Measurements from ENCODE around the gene CCBE1. TPM values are rescaled to one million over a fixed set of nuclear protein-coding genes. Genes with fewer than 3 reads are reported as not detected.

Gene CCBE1
- polyA plus RNA-seq, 1 donor from 2014 or later: 0.19 TPM

GRCh38 chr18:59690996-59691395 is 6.2 kb downstream of the CCBE1 start:
- no peaks in the 10 kb centered on the region for H3K79me2 ChIP-seq (replicated peaks; ENCODE audit: insufficient read depth, low read length)
- H2AFZ ChIP-seq (ENCODE audit: low read depth, low read length): no peak overlapping the region
- peaks cover 21% of the 10 kb centered on the region for H3K27me3 ChIP-seq (ENCODE audit: insufficient read depth, low read depth, low read length)
- H3K9me3 ChIP-seq (ENCODE audit: low read length): no peaks in the 10 kb centered on the region
- H3K4me2 ChIP-seq (ENCODE audit: low read length): no peak overlapping the region
- peaks cover 3% of the 10 kb centered on the region for H3F3A ChIP-seq (ENCODE audit: insufficient read depth, low read length, poor library complexity, severe bottlenecking)
- H4K20me1 ChIP-seq (ENCODE audit: insufficient read depth): no peaks in the 10 kb centered on the region
- no peak overlapping the region for H3K9ac ChIP-seq (ENCODE audit: low read length)
- TF ChIP-seq, protein P1, sequence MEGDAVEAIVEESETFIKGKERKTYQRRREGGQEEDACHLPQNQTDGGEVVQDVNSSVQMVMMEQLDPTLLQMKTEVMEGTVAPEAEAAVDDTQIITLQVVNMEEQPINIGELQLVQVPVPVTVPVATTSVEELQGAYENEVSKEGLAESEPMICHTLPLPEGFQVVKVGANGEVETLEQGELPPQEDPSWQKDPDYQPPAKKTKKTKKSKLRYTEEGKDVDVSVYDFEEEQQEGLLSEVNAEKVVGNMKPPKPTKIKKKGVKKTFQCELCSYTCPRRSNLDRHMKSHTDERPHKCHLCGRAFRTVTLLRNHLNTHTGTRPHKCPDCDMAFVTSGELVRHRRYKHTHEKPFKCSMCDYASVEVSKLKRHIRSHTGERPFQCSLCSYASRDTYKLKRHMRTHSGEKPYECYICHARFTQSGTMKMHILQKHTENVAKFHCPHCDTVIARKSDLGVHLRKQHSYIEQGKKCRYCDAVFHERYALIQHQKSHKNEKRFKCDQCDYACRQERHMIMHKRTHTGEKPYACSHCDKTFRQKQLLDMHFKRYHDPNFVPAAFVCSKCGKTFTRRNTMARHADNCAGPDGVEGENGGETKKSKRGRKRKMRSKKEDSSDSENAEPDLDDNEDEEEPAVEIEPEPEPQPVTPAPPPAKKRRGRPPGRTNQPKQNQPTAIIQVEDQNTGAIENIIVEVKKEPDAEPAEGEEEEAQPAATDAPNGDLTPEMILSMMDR (IDR thresholded peaks at IDR 0.05; ENCODE audit: poor library complexity, severe bottlenecking): no peak
- TF ChIP-seq POLR2AphosphoS5 (IDR thresholded peaks at IDR 0.05): no peak
- TF ChIP-seq RAD21 (conservative IDR thresholded peaks at IDR 0.05): no peak
- TF ChIP-seq MXI1 (conservative IDR thresholded peaks at IDR 0.05; ENCODE audit: poor library complexity, severe bottlenecking): no peak
- no peak for TF ChIP-seq SMC3 (conservative IDR thresholded peaks at IDR 0.05; ENCODE audit: poor library complexity)
- no peak for TF ChIP-seq TAF1 (IDR thresholded peaks at IDR 0.05; ENCODE audit: low read depth)
- no peak for TF ChIP-seq EP300 (conservative IDR thresholded peaks at IDR 0.05; ENCODE audit: poor library complexity, severe bottlenecking)
- no peak overlapping the region for H3K27ac ChIP-seq (ENCODE audit: low read length)
- no peaks in the 10 kb centered on the region for H3K9me2 ChIP-seq (ENCODE audit: insufficient read depth, low read length)
- H3K4me3 ChIP-seq (ENCODE audit: low read length): no peak overlapping the region
- H3K36me3 ChIP-seq (ENCODE audit: insufficient read depth, low read length): no peaks in the 10 kb centered on the region

DNA sequence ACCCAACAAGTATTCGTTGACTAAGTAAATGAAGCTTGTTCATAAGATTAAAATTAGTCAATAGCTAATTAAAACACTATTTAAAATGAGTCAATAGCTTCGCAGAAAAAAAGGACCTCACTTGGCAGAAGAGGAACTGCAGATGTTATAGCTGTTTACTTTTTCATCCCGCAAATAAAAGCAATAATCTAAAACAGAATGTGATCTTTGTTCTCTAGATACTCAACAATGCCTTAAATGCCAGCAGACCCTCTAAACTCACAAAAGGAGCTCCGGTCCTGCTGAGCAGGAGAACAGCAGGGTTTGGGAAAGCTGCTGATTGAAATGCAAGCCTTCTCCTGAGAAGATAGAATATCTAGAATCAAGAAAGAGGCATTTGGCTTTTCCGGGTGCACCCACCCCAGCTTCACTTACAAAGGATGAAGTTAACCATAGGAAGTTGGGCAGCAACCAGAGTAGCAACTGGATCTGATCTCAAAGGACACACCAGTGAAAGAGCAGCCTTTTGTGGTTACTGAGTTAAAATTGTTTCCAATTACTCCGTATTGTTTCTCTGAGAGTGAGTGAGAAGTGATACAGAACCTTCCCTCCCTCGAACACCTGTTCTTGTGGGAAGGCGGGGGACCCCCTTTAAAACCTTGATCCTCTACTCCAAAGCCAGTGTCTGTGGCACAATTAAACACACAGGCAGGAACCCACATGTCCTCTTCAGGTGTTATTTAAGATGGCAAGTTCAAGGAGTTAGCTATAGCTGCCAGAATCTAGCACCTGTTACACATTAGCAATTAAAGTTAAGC is 6.8 kb downstream of the CCBE1 start:
- peaks cover 15% of the 10 kb centered on the region for H3K27me3 ChIP-seq (ENCODE audit: insufficient read depth, low read depth, low read length)
- no peak overlapping the region for H3K27ac ChIP-seq (ENCODE audit: low read length)
- H3F3A ChIP-seq (ENCODE audit: insufficient read depth, low read length, poor library complexity, severe bottlenecking): peaks cover 3% of the 10 kb centered on the region
- no peak overlapping the region for H3K4me3 ChIP-seq (ENCODE audit: low read length)
- H4K20me1 ChIP-seq (ENCODE audit: insufficient read depth): no peaks in the 10 kb centered on the region
- no peak overlapping the region for H3K9ac ChIP-seq (ENCODE audit: low read length)
- no peaks in the 10 kb centered on the region for H3K9me3 ChIP-seq (ENCODE audit: low read length)
- TF ChIP-seq REST (IDR thresholded peaks at IDR 0.05; ENCODE audit: borderline replicate concordance) (no peak), TAF1 (IDR thresholded peaks at IDR 0.05; ENCODE audit: low read depth) (no peak), EZH2 (IDR thresholded peaks at IDR 0.05; ENCODE audit: borderline replicate concordance, insufficient read depth, low read length, poor library complexity, severe bottlenecking) (no peak), EP300 (conservative IDR thresholded peaks at IDR 0.05; ENCODE audit: poor library complexity, severe bottlenecking) (no peak), MXI1 (conservative IDR thresholded peaks at IDR 0.05; ENCODE audit: poor library complexity, severe bottlenecking) (no peak), SMC3 (conservative IDR thresholded peaks at IDR 0.05; ENCODE audit: poor library complexity) (no peak), POLR2AphosphoS5 (IDR thresholded peaks at IDR 0.05) (no peak), RAD21 (conservative IDR thresholded peaks at IDR 0.05) (no peak)
- TF ChIP-seq, protein P1 (IDR thresholded peaks at IDR 0.05; ENCODE audit: poor library complexity, severe bottlenecking): no peak
- H2AFZ ChIP-seq (ENCODE audit: low read depth, low read length): no peak overlapping the region
- no peaks in the 10 kb centered on the region for H3K36me3 ChIP-seq (ENCODE audit: insufficient read depth, low read length)
- no peaks in the 10 kb centered on the region for H3K9me2 ChIP-seq (ENCODE audit: insufficient read depth, low read length)
- H3K79me2 ChIP-seq (replicated peaks; ENCODE audit: insufficient read depth, low read length): no peaks in the 10 kb centered on the region
- no peak overlapping the region for H3K4me2 ChIP-seq (ENCODE audit: low read length)
